CD4-positive, CD25-positive, alpha-beta regulatory T cell (primary cell): Measurements from ENCODE around the gene STON2. TPM values are rescaled to one million over a fixed set of nuclear protein-coding genes. Genes with fewer than 3 reads are reported as not detected.

ENCODE experiments used
- ATAC-seq, 2 donors: fragments of 150-1000 bp; cut with Tn5 transposase; one replicate each; pipeline ENCODE4 v1.10.0; 2021; ENCODE audit warnings: low read depth in 2 of 2, moderate number of reproducible peaks in 2 of 2, moderate library complexity in 1 of 2
- DNase-seq, 3 donors: peaks; one replicate each; pipeline versions ENCODE4 v3.0.0 to v3.0.0-alpha.2; 2012 to 2022; ENCODE audit warnings: mixed read lengths in 1 of 3
- H3K27ac ChIP-seq: one replicate; pipeline ENCODE4 v1.7.0; 2013; ENCODE audit warnings: mild to moderate bottlenecking, low read length; ENCODE audit not compliant: insufficient read depth, poor library complexity, severe bottlenecking
- H3K27me3 ChIP-seq: one replicate; pipeline ENCODE4 v1.7.0; 2013; ENCODE audit warnings: low read length; ENCODE audit not compliant: control insufficient read depth, insufficient read depth
- H3K36me3 ChIP-seq: one replicate; pipeline ENCODE4 v1.7.0; 2013; ENCODE audit warnings: mild to moderate bottlenecking, low read length, moderate library complexity; ENCODE audit not compliant: control insufficient read depth, insufficient read depth
- H3K4me1 ChIP-seq: 2 replicates; pipeline ENCODE4 v1.7.0; 2013; ENCODE audit warnings: mild to moderate bottlenecking, low read length; ENCODE audit not compliant: insufficient read depth, control insufficient read depth, poor library complexity, severe bottlenecking
- H3K4me3 ChIP-seq: one replicate; pipeline ENCODE4 v1.7.0; 2013; ENCODE audit warnings: low read depth, mild to moderate bottlenecking, low read length, moderate library complexity
- H3K9me3 ChIP-seq, 2 experiments: 1 replicate in 1 of 2; 2 replicates in 1 of 2; pipeline ENCODE4 v1.7.0; 2013; ENCODE audit warnings: low read length in 2 of 2, mild to moderate bottlenecking in 1 of 2, moderate library complexity in 1 of 2; ENCODE audit not compliant: control insufficient read depth in 2 of 2
- H3K27ac Mint-ChIP-seq, 3 donors: one replicate each; pipeline ENCODE4 v1.8.0; 2020 to 2022; ENCODE audit warnings: mild to moderate bottlenecking in 3 of 3, mixed read lengths in 3 of 3, moderate library complexity in 2 of 3
- H3K27me3 Mint-ChIP-seq: one replicate; pipeline ENCODE4 v1.8.0; 2022; ENCODE audit warnings: mild to moderate bottlenecking, mixed read lengths
- H3K36me3 Mint-ChIP-seq: one replicate; pipeline ENCODE4 v1.8.0; 2020; ENCODE audit warnings: mixed read lengths
- H3K4me1 Mint-ChIP-seq, 4 donors: one replicate each; pipeline ENCODE4 v1.8.0; 2020 to 2022; ENCODE audit warnings: mixed read lengths in 4 of 4, mild to moderate bottlenecking in 1 of 4
- H3K4me3 Mint-ChIP-seq, 4 donors: one replicate each; pipeline ENCODE4 v1.8.0; 2020 to 2022; ENCODE audit warnings: mild to moderate bottlenecking in 4 of 4, mixed read lengths in 4 of 4, moderate library complexity in 3 of 4
- H3K9me3 Mint-ChIP-seq, 7 donors: one replicate each; pipeline ENCODE4 v1.8.0; 2020 to 2022; ENCODE audit warnings: mixed read lengths in 7 of 7, mild to moderate bottlenecking in 3 of 7, moderate library complexity in 2 of 7
- polyA plus RNA-seq, 4 donors: library from polyadenylated mRNA; unstranded; fragments of 300-500 nt; fragmentation: Illumina TruSeq; gene quantifications; one replicate each; pipeline ENCODE4 v1.2.3, GENCODE V29; 2021
- total RNA-seq: library from RNA; stranded (reverse); gene quantifications from one replicate; pipeline ENCODE4 v1.2.3, GENCODE V29; 2022

Gene STON2
- total and polyA plus RNA-seq, 5 donors from 2014 or later: 4.4 TPM; not detected in 4

DNA sequence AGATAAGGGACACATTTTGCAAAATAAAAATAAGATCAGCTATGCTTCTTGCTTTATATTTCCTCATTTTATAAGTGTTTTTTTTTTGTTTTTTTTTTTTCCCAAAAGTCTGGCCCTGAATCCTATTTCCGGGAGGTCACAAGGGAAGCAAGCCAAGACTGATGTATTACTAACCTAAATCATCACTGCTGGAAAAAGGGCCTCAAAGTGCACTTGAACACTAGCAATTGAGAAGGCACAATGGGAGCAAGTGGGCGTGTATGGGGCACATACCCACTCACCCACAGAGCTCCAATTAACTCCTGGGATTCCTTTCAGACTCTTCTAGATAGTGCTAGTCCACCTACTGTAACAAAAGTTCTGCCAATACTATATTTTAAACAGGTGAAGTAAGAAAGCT is 58.8 kb downstream of the STON2 start:
- Mint-ChIP-seq H3K4me1 (no peaks in the 10 kb centered on the region), H3K36me3 (no peaks in the 10 kb centered on the region), H3K27ac (no peak overlapping the region), H3K9me3 (no peaks in the 10 kb centered on the region), H3K27me3 (peaks cover 6% of the 10 kb centered on the region), H3K4me3 (no peak overlapping the region)
- Histone ChIP-seq H3K9me3 (no peaks in the 10 kb centered on the region), H3K4me1 (no peaks in the 10 kb centered on the region), H3K27ac (no peak overlapping the region), H3K27me3 (peaks cover 3% of the 10 kb centered on the region), H3K4me3 (no peak overlapping the region), H3K36me3 (no peaks in the 10 kb centered on the region)
- ATAC-seq (no peak), DNase-seq (no peak)

DNA sequence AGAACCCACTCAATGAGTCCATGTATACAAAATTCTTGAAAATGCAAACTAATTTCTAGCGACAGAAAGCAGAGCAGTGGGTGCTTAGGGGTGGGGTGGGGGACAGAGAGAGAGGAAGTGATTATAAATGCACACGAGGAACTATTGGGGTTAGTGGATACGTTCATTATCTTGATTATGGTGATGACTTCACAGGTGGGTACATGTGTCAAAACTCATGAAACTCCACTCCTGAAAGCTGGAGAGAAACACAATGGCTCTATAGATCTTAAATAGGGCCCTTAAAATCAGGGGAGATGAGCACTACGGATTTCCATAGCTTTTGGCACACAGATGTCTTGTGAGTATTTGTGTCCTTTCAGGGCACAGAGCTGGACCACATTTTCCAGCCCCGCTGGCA is 59.9 kb downstream of the STON2 start:
- Mint-ChIP-seq H3K4me3 (no peak overlapping the region), H3K27me3 (peaks cover 7% of the 10 kb centered on the region), H3K9me3 (peaks cover 0 to 2% (median 0%) of the 10 kb centered on the region in 7 donors), H3K4me1 (no peaks in the 10 kb centered on the region), H3K27ac (no peak overlapping the region), H3K36me3 (no peaks in the 10 kb centered on the region)
- H3K36me3 ChIP-seq: no peaks in the 10 kb centered on the region
- ATAC-seq (no peak), DNase-seq (no peak)
- H3K27me3 ChIP-seq: peaks cover 4% of the 10 kb centered on the region
- H3K4me1 ChIP-seq: no peaks in the 10 kb centered on the region
- no peak overlapping the region for H3K27ac ChIP-seq
- H3K9me3 ChIP-seq: no peaks in the 10 kb centered on the region
- no peak overlapping the region for H3K4me3 ChIP-seq

DNA sequence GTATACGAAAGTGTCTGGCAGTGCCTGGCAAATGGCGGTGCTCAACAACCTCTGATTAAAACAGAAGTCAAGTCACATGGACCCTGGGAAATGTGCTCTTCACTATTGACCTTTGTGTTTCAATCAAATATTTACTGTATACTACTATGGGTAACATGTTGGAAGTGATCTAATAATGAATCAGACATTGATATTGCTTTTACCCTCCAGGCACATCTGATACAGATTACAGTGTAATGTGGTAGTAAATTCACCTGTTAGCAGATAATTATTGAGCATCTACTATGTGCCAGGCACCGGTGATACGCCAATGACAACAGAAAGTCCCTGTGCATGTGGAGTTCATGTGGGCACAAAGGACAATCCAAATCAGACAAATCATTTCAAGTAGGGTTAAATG is 63.1 kb downstream of the STON2 start:
- Mint-ChIP-seq H3K4me1 (no peaks in the 10 kb centered on the region), H3K27ac (no peak overlapping the region), H3K36me3 (no peaks in the 10 kb centered on the region), H3K4me3 (no peak overlapping the region), H3K27me3 (peaks cover 4% of the 10 kb centered on the region), H3K9me3 (peaks cover 0 to 3% (median 0%) of the 10 kb centered on the region in 7 donors)
- Histone ChIP-seq H3K4me3 (no peak overlapping the region), H3K4me1 (no peaks in the 10 kb centered on the region), H3K27me3 (peaks cover 4% of the 10 kb centered on the region), H3K9me3 (no peaks in the 10 kb centered on the region), H3K27ac (no peak overlapping the region), H3K36me3 (no peaks in the 10 kb centered on the region)
- DNase-seq: no peak
- ATAC-seq: no peak

DNA sequence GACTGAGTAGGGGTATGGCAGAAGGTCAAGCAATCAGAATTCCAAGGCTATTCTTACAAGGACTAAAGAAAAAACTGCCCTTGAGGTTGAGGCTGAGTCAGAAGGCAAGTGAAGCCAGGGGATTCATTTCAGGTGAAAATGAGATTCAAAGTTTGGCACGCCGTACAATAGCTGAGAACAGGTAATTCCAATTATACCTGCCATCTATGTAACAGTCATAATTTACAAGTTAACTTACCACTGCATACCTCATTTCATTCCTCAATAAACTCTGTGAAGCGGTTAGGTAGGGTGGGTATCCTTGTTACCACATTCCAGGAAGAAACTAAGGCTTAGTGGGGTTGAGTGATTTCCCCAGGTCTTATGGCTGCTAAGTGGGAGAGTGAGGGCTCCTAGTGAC is 64.1 kb downstream of the STON2 start:
- Histone ChIP-seq H3K27ac (no peak overlapping the region), H3K27me3 (peaks cover 2% of the 10 kb centered on the region), H3K4me1 (no peaks in the 10 kb centered on the region), H3K36me3 (no peaks in the 10 kb centered on the region), H3K4me3 (no peak overlapping the region), H3K9me3 (no peaks in the 10 kb centered on the region)
- peaks cover 4% of the 10 kb centered on the region for H3K27me3 Mint-ChIP-seq
- no peaks in the 10 kb centered on the region for H3K36me3 Mint-ChIP-seq
- DNase-seq (no peak), ATAC-seq (no peak)
- peaks cover 0 to 3% (median 0%) of the 10 kb centered on the region in 7 donors for H3K9me3 Mint-ChIP-seq
- no peaks in the 10 kb centered on the region for H3K4me1 Mint-ChIP-seq
- H3K27ac Mint-ChIP-seq: no peak overlapping the region
- no peak overlapping the region for H3K4me3 Mint-ChIP-seq

DNA sequence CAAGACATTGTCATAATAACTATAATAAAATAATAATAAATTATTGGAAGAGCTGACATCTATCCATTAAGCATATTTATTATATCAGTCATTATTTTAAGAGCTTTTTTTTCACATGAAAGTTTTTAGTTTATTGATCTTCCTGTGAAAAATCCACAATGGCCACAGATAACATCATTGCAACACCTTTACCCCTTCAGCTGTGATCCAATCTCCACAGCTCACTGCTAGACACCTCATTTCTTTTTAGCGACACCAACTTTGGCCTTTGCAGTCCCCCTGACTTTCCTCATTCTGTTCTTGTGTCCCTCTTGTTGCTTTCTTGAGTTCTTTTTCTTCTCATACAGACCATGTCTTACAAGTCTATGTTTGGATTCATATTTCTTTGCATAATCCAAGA is 67.4 kb downstream of the STON2 start:
- Mint-ChIP-seq H3K4me3 (no peak overlapping the region), H3K27me3 (peaks cover 4% of the 10 kb centered on the region), H3K36me3 (no peaks in the 10 kb centered on the region), H3K4me1 (no peaks in the 10 kb centered on the region), H3K27ac (no peak overlapping the region), H3K9me3 (peaks cover 0 to 3% (median 0%) of the 10 kb centered on the region in 7 donors)
- no peak overlapping the region for H3K27ac ChIP-seq
- ATAC-seq (no peak), DNase-seq (no peak)
- no peaks in the 10 kb centered on the region for H3K36me3 ChIP-seq
- no peaks in the 10 kb centered on the region for H3K4me1 ChIP-seq
- H3K27me3 ChIP-seq: peaks cover 4% of the 10 kb centered on the region
- no peak overlapping the region for H3K4me3 ChIP-seq
- H3K9me3 ChIP-seq: no peaks in the 10 kb centered on the region

DNA sequence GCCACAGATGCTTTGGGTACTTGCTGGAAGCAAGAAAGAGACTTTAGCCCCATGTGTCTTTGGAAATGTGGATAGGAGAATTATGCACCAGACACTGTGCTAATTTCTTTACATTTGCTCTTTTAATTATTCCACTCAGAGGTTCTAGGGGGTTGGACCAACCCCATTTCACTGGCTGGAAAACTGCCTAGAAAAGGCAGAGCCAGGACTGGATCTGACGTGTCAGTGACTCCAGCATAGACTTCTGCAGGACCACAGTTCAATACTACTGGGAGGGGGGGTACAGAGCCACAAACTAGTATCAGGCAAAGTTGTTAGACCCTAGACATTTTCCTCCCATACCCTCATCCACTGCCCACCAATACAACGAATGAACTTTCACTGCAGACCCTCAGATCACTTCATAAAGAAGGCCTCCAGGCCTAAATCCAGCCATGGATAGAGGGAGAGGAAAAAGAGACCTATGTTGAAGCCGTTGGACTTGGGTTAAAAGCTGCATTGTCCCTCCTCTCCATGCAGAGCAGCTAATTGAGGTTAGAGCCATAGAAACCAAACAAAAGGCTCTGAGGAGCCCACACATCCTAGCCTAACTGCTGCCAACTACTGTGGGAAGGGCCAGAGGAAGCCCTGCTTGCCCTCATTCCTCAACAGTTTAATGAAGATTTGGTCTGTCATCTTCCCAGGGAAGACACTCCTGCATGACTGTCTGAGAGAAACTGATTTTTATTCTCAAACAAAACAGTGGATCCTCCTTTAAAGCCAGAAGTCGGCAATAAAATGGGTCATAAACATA is 68.7 kb downstream of the STON2 start:
- H3K4me1 Mint-ChIP-seq: no peaks in the 10 kb centered on the region
- Histone ChIP-seq H3K4me1 (no peaks in the 10 kb centered on the region), H3K4me3 (no peak overlapping the region), H3K27me3 (peaks cover 4% of the 10 kb centered on the region), H3K9me3 (no peaks in the 10 kb centered on the region), H3K36me3 (no peaks in the 10 kb centered on the region), H3K27ac (no peak overlapping the region)
- H3K36me3 Mint-ChIP-seq: no peaks in the 10 kb centered on the region
- H3K9me3 Mint-ChIP-seq: peaks cover 0 to 3% (median 0%) of the 10 kb centered on the region in 7 donors
- DNase-seq (no peak), ATAC-seq (no peak)
- no peak overlapping the region for H3K4me3 Mint-ChIP-seq
- peaks cover 4% of the 10 kb centered on the region for H3K27me3 Mint-ChIP-seq
- H3K27ac Mint-ChIP-seq: no peak overlapping the region

DNA sequence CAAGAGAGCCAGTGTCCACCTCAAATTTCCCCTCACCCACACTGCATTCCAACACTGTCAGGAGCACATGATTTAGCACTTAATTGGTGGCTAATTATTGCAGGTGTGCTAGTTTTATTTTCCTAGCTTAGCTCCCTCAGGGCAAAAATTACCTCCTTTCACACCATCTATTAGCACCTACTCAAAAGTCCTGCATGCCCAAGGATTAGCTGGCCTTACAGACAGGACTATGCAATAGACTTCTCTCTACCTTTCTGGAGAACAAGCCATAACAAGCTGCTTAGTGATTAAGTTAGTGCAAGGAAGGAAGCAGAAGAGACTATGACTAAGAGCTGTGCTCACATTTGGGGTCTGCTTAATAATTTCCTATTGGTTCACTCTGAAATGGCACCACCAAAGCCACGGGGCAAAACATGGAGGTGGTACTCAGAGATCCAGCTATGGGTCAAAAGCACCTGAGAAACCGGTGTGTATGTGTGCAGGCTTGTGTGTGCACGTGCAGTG is 69.5 kb downstream of the STON2 start:
- no peaks in the 10 kb centered on the region for H3K36me3 ChIP-seq
- DNase-seq (no peak), ATAC-seq (no peak)
- no peak overlapping the region for H3K4me3 ChIP-seq
- Mint-ChIP-seq H3K4me1 (no peaks in the 10 kb centered on the region), H3K4me3 (no peak overlapping the region), H3K27me3 (peaks cover 4% of the 10 kb centered on the region), H3K27ac (peak overlapping the region in 1 of 3 donors; percentile 27), H3K36me3 (no peaks in the 10 kb centered on the region), H3K9me3 (peaks cover 0 to 3% (median 0%) of the 10 kb centered on the region in 7 donors)
- no peaks in the 10 kb centered on the region for H3K9me3 ChIP-seq
- H3K27me3 ChIP-seq: peaks cover 2% of the 10 kb centered on the region
- H3K27ac ChIP-seq: no peak overlapping the region
- no peaks in the 10 kb centered on the region for H3K4me1 ChIP-seq
